GM12891 (cell line): Measurements from ENCODE around the gene PRKAB2.
"Not testable (repeated sequence)": the region's sequence is repeated elsewhere in the genome, so short reads cannot be mapped to it uniquely, and the experiment has no call there.

Experiments
- DNase-seq: peaks from one replicate; pipeline ENCODE4 v3.0.0; 2011; ENCODE audit warnings: low spot score; ENCODE audit not compliant: insufficient read length
- FAIRE-seq: peaks from 2 replicates; lab custom pipeline; 2011; peaks lifted over from hg19 to GRCh38; lab: Jason Lieb, UNC
- PAX5 ChIP-seq: IDR thresholded peaks from 2 replicates; pipeline ENCODE4 v1.6.1; 2011; ENCODE audit warnings: low read length, moderate library complexity, mild to moderate bottlenecking; ENCODE audit not compliant: insufficient read depth, severe bottlenecking
- POLR2A ChIP-seq: IDR thresholded peaks from 2 replicates; pipeline ENCODE4 v1.6.1; 2011; ENCODE audit warnings: low read depth, low read length, control low read depth
- POLR2AphosphoS5 ChIP-seq: IDR thresholded peaks from 2 replicates; pipeline ENCODE4 v1.6.1; 2011; ENCODE audit warnings: low read depth, low read length, control low read depth
- POU2F2 ChIP-seq: IDR thresholded peaks from 2 replicates; pipeline ENCODE4 v1.6.1; 2011; ENCODE audit warnings: low read depth, mild to moderate bottlenecking, control low read depth, low read length, moderate library complexity
- SPI1 ChIP-seq: IDR thresholded peaks from 2 replicates; pipeline ENCODE4 v1.6.1; 2011; ENCODE audit warnings: low read depth, low read length, control low read depth
- TAF1 ChIP-seq: IDR thresholded peaks from 2 replicates; pipeline ENCODE4 v1.6.1; 2011; ENCODE audit warnings: low read depth, low read length, control low read depth

PRKAB2 gene

DNA sequence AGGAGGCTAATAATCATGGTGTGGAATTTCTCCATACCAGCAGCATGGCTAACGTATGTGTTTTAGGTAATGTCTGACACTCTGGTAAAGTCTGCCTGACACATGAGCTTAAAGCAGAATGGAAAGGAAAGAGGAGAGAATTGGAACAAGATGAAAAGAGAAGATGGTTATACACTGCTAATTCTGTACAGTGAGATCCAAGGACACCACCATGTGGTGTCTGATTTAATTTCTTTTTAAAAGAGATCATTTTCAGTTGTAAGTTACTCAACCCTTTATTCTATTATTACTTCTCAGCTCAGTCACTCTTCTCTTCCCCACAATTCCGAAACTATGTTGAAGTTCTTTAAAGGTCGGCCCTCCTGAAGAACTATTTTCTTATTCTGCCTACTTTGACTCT lies 15.6 kb downstream of the PRKAB2 start:
- DNase-seq (no peak), FAIRE-seq (no peak)
- no peak for TF ChIP-seq POLR2AphosphoS5
- TF ChIP-seq POU2F2 = no peak
- TF ChIP-seq TAF1 = no peak
- no peak for TF ChIP-seq SPI1
- TF ChIP-seq POLR2A = no peak
- no peak for TF ChIP-seq PAX5

DNA sequence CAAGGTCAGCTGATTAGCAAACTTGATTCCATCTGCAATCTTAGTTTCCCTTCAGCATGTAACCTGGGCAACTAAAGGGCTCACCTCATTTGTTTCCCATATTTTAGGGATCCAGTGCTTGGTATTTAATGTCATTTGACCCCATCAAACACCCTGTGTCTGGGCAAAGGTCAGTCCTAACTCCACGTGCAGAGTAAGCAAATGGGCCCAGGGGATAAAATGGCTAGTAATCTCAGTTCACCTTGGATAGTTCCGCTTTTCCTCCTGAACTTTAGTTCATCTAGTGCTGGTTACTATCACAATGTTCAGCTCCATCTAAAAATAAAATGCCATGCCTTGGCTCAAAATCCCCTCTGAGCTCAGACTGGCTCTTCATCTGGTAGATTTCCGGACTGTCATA lies 19.5 kb downstream of the PRKAB2 start:
- DNase-seq (no peak), FAIRE-seq (no peak)
- TF ChIP-seq POLR2A (no peak), TAF1 (no peak), POLR2AphosphoS5 (no peak), PAX5 (no peak), SPI1 (no peak), POU2F2 (no peak)

DNA sequence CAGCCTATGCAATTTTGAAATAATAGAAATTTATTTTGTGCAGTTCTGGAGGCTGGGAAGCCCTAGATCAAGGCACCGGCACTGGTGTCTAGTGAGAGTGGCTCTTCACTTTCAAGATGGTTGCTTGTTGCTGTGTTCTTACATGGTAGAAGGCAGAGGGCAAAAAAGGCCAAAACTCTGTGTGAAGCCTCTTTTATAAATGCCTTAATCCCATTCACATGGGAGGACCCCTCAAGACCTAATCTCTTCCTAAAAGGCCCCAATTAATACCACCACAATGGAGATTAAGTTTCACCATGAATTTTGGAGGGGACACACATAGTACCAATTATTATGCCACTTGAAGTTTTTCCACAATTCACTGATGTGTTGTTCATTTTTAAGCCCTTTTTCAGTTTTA lies 21.0 kb downstream of the PRKAB2 start:
- TF ChIP-seq POU2F2 (no peak), POLR2A (no peak), POLR2AphosphoS5 (no peak), TAF1 (no peak), PAX5 (no peak), SPI1 (no peak)
- no peak for FAIRE-seq

DNA sequence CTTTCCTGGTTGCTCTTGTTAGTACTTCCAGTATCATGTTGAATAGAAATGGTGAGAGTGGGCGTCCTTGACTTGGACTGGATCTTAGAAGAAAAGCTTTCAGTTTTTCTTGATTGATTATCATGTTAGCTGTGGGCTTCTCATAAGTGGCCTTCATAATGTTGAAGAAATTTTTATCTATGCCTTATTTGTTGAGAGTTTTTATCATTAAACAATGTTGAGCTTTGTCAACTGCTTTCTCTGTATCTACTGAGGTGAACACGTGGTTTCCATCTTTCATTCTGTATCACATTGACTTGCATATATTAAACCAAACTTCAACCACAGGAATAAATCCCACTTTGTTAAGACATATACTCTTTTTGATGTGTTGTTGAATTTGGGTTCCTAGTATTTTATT lies 29.4 kb downstream of the PRKAB2 start:
- DNase-seq = no peak
- FAIRE-seq = no peak
- no peak for TF ChIP-seq POLR2A
- no peak for TF ChIP-seq POLR2AphosphoS5
- no peak for TF ChIP-seq PAX5
- no peak for TF ChIP-seq POU2F2
- TF ChIP-seq TAF1 = no peak
- TF ChIP-seq SPI1 = no peak

More for the DNA sequence above, 21.0 kb downstream of the PRKAB2 start:
- no peak for DNase-seq

DNA sequence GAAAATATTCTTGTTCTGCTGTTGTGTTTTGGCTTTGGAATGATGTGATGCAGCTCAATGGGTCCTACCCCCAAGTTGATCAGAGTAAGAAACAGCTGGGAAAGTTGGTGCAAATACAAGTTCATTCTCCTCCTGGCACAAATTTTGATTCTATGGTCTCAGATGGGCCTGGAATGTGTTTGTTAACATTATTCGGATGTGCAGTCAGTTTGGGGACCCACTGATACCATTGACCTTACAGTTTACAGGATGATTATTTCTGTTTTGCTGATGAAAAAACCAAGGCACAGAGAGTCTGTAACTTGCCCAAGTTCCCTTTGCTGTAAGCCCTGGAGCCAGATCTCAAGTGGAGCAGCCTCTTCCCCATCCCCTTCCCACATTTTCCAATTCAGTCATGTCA lies 41.5 kb downstream of the PRKAB2 start:
- not testable (repeated sequence) for DNase-seq, FAIRE-seq

DNA sequence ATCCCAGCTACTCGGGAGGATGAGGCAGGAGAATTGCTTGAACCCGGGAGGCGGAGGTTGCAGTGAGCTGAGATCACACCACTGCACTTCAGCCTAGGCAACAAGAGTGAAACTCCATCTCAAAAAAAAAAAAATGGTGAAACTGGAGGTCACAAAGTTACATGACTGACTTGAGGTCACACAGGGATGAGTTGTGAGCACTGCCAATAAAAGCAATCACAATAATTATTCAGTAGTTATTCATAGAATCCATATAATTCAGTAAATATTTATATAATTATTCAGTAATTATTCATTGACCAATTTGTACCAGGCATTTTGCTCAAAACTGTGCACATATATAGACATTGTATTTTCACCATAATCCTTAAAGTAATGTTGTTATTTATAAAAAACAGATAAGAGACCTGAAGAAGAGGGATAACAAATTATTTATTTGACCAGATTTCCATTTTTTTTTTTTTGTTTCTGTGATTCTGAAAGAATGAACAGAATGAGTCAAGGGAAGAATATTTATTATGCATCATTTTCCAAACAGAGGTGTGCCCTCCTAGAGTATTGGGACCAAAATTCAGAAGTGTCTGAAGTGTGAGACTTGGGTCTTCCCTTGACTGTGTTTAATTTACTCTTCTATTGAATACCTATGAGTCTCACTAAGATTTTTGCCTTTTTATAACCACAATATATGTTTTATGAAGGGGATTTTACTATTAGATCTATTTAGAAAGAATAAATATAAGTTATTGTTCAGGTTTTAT lies 43.0 kb downstream of the PRKAB2 start:
- FAIRE-seq (no peak), DNase-seq (no peak)
- TF ChIP-seq PAX5 (no peak), POLR2AphosphoS5 (no peak), SPI1 (no peak), POLR2A (no peak)

DNA sequence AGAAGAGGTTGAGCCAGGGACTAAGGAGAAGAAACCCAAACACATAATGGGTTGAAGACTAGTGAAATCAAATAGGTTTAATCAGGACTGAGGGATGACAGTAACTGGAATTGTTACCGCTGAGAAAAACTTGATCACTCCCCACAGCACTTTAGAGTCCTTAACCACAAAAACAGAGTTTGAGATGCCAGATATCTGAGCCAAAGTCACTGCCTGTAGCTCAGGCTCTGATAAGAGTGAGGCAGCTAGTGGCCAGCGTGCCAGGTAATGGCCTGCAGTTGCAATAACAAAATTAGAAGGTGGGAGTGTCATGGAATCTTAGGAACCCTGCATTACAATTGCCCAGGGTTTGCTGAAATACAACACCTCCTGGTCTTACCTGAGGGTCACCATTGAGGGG lies 48.0 kb downstream of the PRKAB2 start:
- FAIRE-seq (no peak), DNase-seq (no peak)
- no peak for TF ChIP-seq POLR2AphosphoS5
- TF ChIP-seq SPI1 = no peak
- TF ChIP-seq POLR2A = no peak
- TF ChIP-seq POU2F2 = no peak
- no peak for TF ChIP-seq PAX5

DNA sequence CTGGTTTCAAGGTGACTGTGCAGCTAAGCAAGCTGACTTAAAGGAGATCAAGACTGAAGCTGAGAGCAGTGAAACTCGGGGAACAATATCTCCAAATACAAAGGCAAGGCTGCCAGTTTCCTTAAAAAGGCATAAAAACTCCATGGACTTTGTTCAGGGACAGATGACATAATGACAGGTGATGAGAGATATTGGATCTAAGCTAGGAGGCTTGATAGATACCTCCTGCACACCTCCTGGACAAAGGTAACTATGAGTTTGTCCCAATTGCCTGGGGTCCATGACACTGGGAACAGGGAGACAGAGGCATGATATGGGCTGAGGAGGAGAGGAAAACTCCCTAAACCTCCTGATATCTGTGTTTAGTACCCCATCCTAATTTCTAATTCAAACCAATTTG lies 55.2 kb downstream of the PRKAB2 start:
- TF ChIP-seq TAF1 (no peak), POLR2A (no peak), SPI1 (no peak), PAX5 (no peak), POU2F2 (no peak), POLR2AphosphoS5 (no peak)
- DNase-seq (no peak), FAIRE-seq (no peak)

DNA sequence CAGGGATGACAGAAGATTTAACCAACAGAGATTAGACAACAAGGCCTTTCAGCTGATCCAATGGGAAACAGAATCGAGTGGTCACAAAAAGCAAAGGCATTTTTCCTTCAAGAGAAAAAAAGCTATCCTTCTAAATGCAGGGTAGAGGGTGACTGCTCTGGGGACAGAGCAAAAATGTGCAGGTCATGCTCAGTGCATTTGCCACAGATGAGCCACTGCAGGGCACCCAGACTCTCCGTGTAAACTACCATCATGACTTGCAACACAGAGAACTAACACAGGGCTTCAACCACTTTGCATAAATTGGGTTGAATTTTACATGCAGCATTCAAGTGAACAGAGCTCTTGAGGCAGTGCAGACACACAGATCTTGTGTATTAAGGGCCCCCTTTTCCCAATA lies 56.8 kb downstream of the PRKAB2 start:
- FAIRE-seq (no peak), DNase-seq (no peak)
- TF ChIP-seq POLR2A (no peak), PAX5 (no peak), TAF1 (no peak), POU2F2 (no peak), SPI1 (no peak), POLR2AphosphoS5 (no peak)

DNA sequence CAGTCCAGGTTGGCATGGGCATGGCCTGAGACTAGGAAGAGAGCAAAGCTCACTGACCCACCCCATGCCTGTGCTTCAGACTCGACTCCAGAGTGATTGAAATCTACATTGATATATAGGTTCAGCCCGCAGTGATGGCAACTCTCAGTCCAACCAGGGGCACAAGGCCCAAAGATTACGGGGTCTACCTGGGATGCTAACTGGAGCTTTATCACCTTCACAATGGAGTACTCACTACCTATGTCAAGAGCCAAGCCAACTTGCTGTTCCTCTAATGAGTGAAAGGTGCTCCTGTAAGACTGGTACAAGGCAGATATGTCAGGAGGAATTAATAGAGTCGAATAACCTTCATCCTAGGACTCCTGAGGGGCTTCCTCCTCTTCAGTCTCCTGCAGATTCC lies 57.2 kb downstream of the PRKAB2 start:
- FAIRE-seq, DNase-seq: not testable (repeated sequence)

DNA sequence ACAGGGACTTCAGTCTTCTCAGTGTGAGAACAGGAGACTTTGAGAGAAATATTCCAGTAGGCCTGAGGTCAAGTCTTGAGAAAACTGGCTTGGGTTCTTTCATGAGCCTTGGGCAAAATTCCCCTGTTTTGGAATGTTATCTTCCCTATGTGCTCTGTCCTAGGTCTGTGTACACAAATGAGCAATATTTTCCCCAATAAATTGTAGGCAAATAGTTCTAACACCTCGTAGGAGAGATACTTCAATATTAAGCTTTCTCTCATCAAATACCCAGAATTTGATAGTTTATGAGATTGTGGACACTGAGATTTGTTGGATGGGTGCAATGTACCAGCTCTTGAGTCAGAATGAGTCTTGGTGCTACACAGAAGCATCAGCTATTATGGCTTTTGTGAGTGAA lies 57.9 kb downstream of the PRKAB2 start:
- FAIRE-seq, DNase-seq: not testable (repeated sequence)
